Lower leg skin (tissue), 3 donors: ENCODE data around the gene FBXO38.

Experiments used
- CTCF ChIP-seq, 3 donors: fragments of 450-650 bp; IDR thresholded peaks; one replicate each; pipeline ENCODE4 v1.5.1; 2016; ENCODE audit warnings: antibody characterized with exemption in 3 of 3, mild to moderate bottlenecking in 3 of 3, moderate library complexity in 2 of 3
- POLR2A ChIP-seq, 2 donors: fragments of 450-650 bp; IDR thresholded peaks; one replicate each; pipeline ENCODE4 v1.6.1; 2016 to 2017; ENCODE audit warnings: antibody characterized with exemption in 2 of 2, mild to moderate bottlenecking in 1 of 2, moderate library complexity in 1 of 2

- TF ChIP-seq CTCF (IDR thresholded peaks at IDR 0.05) = no peak
- no peak for TF ChIP-seq POLR2A (IDR thresholded peaks at IDR 0.05)
Observed at GRCh38 chr5:148395031-148395430, 11.3 kb downstream of the FBXO38 start.
